Astrocyte (in vitro differentiated cells and primary cell): ENCODE measurements around the gene TATDN3.

Experiments
- CTCF ChIP-seq: IDR thresholded peaks from 2 replicates; pipeline ENCODE4 v1.5.1; 2011; ENCODE audit warnings: low read depth, mild to moderate bottlenecking, inconsistent platforms, low read length, moderate library complexity; ENCODE audit not compliant: insufficient read depth
- EZH2 ChIP-seq: IDR thresholded peaks from 2 replicates; pipeline ENCODE4 v1.6.1; 2012; ENCODE audit warnings: mild to moderate bottlenecking, low read length, inconsistent platforms; ENCODE audit not compliant: insufficient read depth

DNA sequence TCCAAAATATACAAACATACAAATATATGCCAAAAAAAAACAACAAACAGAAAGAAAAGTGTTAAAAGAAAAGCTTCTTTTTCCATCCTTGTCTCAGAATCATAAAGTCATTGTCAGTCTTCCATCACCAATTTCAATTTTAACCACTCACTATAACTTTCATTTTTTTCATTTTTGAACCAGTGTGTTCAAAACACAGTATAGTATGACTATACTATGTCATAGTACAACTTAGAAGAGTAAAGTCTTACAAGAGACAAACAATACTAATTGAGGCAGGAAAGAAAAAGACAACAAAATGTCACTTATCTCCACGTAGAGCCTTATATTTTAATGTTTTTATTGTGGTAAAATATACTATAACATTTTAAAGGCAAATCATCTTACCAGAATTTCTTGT is 7.7 kb upstream of the TATDN3 start:
- TF ChIP-seq CTCF = no peak
- no peak for TF ChIP-seq EZH2
